Left hindlimb (tissue), 1 donor: ENCODE results near the gene FGD4.
"Not testable (repeated sequence)": the region's sequence is repeated elsewhere in the genome, so short reads cannot be mapped to it uniquely, and the experiment has no call there.

Source experiments
- DNase-seq: peaks from one replicate; pipeline ENCODE4 v3.0.0-alpha.2; 2018

FGD4 gene

GRCh38 chr12:32526343-32526742 is 127.0 kb downstream of the FGD4 start:
- DNase-seq: not testable (repeated sequence)

GRCh38 chr12:32532422-32532821 is 133.1 kb downstream of the FGD4 start:
- DNase-seq: no peak

GRCh38 chr12:32532951-32533350 is 133.6 kb downstream of the FGD4 start:
- DNase-seq: no peak

GRCh38 chr12:32533506-32533905 is 134.1 kb downstream of the FGD4 start:
- not testable (repeated sequence) for DNase-seq

GRCh38 chr12:32533971-32534590 is 134.7 kb downstream of the FGD4 start:
- no peak for DNase-seq

GRCh38 chr12:32534698-32535097 is 135.3 kb downstream of the FGD4 start:
- DNase-seq: no peak

GRCh38 chr12:32535288-32535999 is 136.1 kb downstream of the FGD4 start:
- DNase-seq: peak; percentile 81

- no peak for DNase-seq
Measured at GRCh38 chr12:32536000-32536345, 136.6 kb downstream of the FGD4 start.

GRCh38 chr12:32541754-32542374 is 142.5 kb downstream of the FGD4 start:
- no peak for DNase-seq

- DNase-seq: no peak
Measured at GRCh38 chr12:32542428-32543229, 143.3 kb downstream of the FGD4 start.

- no peak for DNase-seq
Measured at GRCh38 chr12:32544893-32545292, 145.5 kb downstream of the FGD4 start.

GRCh38 chr12:32545413-32545980 is 146.1 kb downstream of the FGD4 start:
- DNase-seq: no peak

GRCh38 chr12:32546272-32546671 is 146.9 kb downstream of the FGD4 start:
- no peak for DNase-seq

GRCh38 chr12:32548691-32549281 is 149.4 kb downstream of the FGD4 start:
- peak; percentile 47 for DNase-seq

GRCh38 chr12:32549675-32550079 is 150.3 kb downstream of the FGD4 start:
- peak; percentile 32 for DNase-seq

- DNase-seq: no peak
Measured at GRCh38 chr12:32551058-32551457, 151.7 kb downstream of the FGD4 start.

GRCh38 chr12:32558903-32559302 is 159.5 kb downstream of the FGD4 start:
- no peak for DNase-seq

GRCh38 chr12:32559434-32559833 is 160.1 kb downstream of the FGD4 start:
- no peak for DNase-seq

GRCh38 chr12:32560520-32560919 is 161.2 kb downstream of the FGD4 start:
- DNase-seq: no peak

- no peak for DNase-seq
Measured at GRCh38 chr12:32561931-32562341, 162.6 kb downstream of the FGD4 start.

- not testable (repeated sequence) for DNase-seq
Measured at GRCh38 chr12:32562413-32562812, 163.1 kb downstream of the FGD4 start.

GRCh38 chr12:32566663-32567295 is 167.4 kb downstream of the FGD4 start:
- no peak for DNase-seq
